ENCODE measurements around the gene SLC22A1.
"Not testable (repeated sequence)": the region's sequence is repeated elsewhere in the genome, so short reads cannot be mapped to it uniquely, and the experiment has no call there.

SLC22A1 gene

DNA sequence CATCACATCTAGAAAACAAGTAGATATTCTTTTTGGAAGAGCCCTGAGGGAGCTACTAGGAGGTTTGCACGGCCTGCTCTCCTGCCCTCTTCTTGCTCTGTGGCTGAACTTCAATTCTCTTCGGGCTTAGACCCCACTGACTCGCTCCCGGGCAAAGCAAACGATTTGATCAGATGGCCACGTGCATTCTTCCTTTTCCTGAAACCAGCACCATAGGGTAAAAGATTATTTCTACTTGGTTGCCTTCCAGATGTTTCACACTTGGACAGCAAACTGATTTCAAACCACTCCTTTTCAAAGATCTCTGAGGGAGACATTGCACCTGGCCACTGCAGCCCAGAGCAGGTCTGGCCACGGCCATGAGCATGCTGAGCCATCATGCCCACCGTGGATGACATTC lies at the start of gene SLC22A1:
Gene SLC22A1 (plus strand): TSS at position 258 of the 400 bp plus-strand sequence. CDS start 121 bp downstream, at position 379.
- no peak for DNase-seq (ENCODE audit: low read depth in 1 of 2, low spot score in 1 of 2)

- DNase-seq (ENCODE audit: low read depth in 1 of 2, low spot score in 1 of 2): no peak
Observed at GRCh38 chr6:160073272-160073671, 48.3 kb upstream of the SLC22A1 start.

- DNase-seq (ENCODE audit: low read depth in 1 of 2, low spot score in 1 of 2): no peak
Observed at GRCh38 chr6:160076009-160076408, 45.6 kb upstream of the SLC22A1 start.

GRCh38 chr6:160077024-160077423 lies 44.6 kb upstream of the SLC22A1 start:
- no peak for DNase-seq (ENCODE audit: low read depth in 1 of 2, low spot score in 1 of 2)

DNA sequence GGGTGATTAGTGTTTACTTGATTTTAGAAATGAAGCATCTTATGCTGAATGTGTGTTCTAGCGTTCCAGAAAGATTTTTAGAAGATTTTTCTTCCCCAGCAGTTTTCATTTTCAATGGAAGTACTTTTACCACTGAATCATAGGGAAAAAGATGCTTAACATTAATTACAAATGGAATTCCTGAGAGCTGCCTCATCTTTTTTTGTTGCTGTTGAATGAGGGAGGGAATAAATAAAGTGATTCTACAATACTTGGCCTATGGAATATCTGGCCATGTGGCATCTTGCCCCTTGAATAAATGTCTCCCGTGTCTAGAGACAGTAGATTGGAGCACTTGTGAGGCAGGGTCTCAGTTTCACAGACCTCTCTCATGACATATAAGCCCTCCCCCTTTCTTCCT lies 44.1 kb upstream of the SLC22A1 start:
- no peak for DNase-seq (ENCODE audit: low read depth in 1 of 2, low spot score in 1 of 2)

- DNase-seq (ENCODE audit: low read depth in 1 of 2, low spot score in 1 of 2): no peak
Observed at GRCh38 chr6:160078883-160079685, 42.5 kb upstream of the SLC22A1 start.

DNA sequence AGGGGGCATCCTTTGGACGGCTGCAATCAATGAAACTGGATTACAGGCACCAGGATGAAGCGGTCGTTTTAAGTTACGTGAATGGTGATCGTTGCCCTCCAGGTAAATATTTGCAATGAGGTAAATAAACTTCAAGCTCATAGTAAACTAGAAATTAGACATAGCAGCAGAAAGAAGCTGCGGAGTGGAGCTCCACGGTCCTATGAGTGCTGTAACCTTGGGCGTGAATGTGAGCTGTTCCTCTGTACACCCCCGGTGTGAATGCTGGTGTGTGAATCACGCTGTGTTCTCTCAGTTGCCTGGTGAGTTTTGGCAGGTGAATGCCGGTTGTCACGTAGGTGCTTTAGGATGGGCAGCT lies 42.0 kb upstream of the SLC22A1 start:
- DNase-seq (ENCODE audit: low read depth in 1 of 2, low spot score in 1 of 2): no peak

DNA sequence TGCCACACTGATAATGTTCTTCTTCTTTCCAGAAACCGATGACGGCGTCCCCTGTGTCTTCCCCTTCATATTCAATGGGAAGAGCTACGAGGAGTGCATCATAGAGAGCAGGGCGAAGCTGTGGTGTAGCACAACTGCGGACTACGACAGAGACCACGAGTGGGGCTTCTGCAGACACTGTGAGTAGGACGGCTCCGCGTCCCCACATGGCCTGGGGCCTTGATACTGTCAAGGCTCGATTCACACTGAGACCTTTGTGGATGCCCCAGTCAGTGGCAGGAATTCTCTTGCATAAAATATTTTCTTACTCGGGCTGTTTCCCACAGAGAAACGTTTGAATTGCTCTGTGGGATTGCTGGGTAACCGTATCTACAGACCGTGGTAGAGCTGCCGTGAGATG lies 41.5 kb upstream of the SLC22A1 start:
- no peak for DNase-seq (ENCODE audit: low read depth in 1 of 2, low spot score in 1 of 2)

DNA sequence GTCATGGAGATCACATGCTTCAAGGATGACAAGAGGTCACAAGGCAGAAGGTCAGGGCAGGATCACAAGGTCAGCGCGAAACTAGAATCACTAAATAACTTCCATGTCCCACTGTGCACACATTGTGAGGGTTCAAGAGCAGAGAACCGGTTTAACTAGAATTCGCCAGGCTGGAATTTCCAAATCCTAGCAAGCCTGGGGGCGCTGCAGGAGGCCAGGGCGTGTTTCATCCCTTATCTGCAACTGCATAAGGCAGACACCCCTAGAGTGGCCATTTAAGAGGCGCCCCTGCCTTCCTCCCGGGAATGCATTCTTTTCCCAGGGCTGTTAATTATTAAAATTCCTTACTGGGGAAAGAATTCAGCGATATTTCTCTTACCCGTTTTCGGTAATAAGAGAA lies 40.2 kb upstream of the SLC22A1 start:
- no peak for DNase-seq (ENCODE audit: low read depth in 1 of 2, low spot score in 1 of 2)

DNA sequence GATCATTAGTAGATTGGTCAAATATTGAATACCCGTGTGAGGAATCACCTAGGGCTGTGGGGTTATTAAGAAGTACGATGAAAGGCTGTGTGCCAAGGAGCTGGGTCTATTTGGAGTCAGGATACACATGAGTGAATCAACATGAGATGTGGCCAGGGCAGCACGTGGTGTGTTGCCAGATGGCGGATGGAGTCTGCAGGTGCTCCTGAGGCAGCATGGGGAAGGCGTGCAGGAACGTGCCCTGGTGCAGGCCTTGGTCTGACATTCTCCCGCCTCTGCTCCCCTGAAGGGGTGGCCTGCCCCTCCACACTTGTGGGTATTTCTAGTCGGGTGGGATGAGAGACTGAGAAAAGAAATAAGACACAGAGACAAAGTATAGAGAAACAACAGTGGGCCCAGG lies 39.0 kb upstream of the SLC22A1 start:
- no peak for DNase-seq (ENCODE audit: low read depth in 1 of 2, low spot score in 1 of 2)

- DNase-seq (ENCODE audit: low read depth in 1 of 2, low spot score in 1 of 2): no peak
Observed at GRCh38 chr6:160084198-160084776, 37.3 kb upstream of the SLC22A1 start.

GRCh38 chr6:160085226-160085625 lies 36.4 kb upstream of the SLC22A1 start:
- no peak for DNase-seq (ENCODE audit: low read depth in 1 of 2, low spot score in 1 of 2)

- DNase-seq (ENCODE audit: low read depth in 1 of 2, low spot score in 1 of 2): no peak
Observed at GRCh38 chr6:160085713-160086505, 35.7 kb upstream of the SLC22A1 start.

- no peak for DNase-seq (ENCODE audit: low read depth in 1 of 2, low spot score in 1 of 2)
Observed at GRCh38 chr6:160086754-160087153, 34.9 kb upstream of the SLC22A1 start.

DNA sequence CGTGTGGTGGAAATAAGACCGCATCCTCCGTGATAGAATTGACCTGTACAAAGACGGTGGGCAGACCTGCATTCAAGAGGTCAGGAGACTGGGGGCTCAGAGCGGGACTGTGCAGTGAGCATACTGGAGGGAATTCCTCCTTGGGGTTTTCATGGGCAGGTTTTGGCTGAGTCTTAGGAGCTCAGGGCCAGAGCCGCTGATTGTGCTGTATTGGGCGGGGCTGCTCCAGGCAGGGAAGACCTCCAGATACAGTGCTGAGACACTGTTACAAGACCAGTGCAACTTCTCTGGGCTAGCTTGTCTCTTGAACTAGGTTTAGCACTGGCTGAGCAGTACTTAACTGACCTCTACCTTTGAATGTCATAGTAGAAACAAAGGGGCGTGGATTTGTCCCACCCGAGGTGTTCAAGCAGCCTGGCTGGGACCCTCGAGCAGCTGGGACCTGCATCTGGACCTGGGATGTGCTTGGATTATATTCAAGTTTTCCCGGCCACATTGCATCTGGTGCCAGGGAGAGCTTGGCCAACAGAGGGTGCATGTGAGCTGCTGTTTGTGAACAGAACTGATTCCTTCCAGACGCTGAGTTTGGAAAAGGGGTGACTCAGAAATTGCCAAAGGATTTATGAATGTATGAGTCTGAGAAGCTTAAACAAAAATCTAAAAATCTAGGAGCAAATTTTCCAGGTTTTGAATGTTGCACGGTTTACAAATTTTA lies 33.4 kb upstream of the SLC22A1 start:
- DNase-seq (ENCODE audit: low read depth in 1 of 2, low spot score in 1 of 2): no peak

DNA sequence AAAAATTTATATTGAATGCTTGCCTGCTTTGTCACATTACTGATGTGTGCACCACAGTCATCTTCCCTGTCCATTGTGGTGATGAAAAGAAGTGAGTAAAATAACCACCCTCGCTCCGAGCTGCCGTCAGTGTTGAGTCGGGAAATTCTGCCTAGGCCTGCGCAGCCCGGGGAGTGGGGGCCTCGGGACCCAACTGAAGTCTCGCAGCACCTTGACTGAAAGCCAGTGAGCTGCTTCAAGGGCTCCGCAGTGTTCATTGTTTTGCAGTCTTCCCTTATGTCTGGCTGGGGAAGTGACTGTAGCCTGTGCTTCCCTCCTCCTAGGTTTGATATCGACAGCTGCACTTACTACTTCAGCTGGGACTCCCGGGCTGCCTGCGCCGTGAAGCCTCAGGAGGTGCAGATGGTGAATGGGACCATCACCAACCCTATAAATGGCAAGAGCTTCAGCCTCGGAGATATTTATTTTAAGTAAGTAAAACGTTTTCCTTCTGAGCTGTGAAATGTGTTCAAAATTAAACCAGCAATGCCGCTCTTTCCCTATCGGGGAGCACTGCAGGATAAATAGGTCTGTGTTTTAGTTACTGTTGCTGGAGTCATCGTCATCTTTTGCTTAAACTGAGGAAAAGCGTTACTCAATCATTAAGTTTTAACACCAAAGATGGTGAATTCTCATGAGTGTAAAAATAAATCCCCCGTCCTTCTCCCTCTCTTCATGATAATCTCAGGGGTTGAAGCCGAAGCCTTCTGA lies 32.7 kb upstream of the SLC22A1 start:
- DNase-seq (ENCODE audit: low read depth in 1 of 2, low spot score in 1 of 2): no peak

DNA sequence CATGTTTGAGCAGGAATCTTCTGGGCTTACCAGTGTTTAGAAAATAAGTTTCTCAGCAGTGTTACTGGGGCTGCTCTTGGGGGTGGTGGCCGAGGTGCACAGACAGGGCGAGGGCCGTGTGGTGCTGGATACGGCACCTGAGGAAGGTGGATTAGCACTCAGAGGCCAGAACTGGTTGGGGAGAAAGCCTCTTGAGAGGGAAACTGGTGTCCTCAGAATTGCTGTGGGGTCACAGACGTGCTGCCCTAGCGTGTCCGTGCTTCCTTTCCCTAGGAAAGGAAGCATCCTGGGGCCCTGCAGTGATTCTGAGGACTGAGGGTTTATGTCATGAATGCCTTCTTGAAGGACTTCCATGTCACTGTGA lies 32.1 kb upstream of the SLC22A1 start:
- DNase-seq (ENCODE audit: low read depth in 1 of 2, low spot score in 1 of 2): no peak

GRCh38 chr6:160090442-160091239 lies 31.0 kb upstream of the SLC22A1 start:
- DNase-seq (ENCODE audit: low read depth in 1 of 2, low spot score in 1 of 2): not testable (repeated sequence)

DNA sequence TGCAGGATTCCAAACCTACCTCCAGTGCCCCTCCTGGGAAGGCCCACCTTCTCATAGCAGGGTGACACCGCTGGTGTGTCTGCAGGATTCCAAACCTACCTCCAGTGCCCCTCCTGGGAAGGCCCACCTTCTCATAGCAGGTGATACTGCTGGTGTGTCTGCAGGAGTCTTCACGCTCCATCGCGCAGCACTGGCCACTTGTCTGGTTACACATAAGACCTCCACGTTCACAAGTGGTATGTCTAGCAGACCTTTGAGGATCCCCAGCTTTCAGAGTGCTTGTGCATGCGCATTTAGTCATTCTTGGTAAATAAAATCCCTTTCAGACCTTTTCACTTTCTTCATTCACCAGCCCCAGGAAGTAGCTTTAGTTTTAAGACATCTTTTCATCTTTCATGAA lies 29.4 kb upstream of the SLC22A1 start:
- not testable (repeated sequence) for DNase-seq (ENCODE audit: low read depth in 1 of 2, low spot score in 1 of 2)

- no peak for DNase-seq (ENCODE audit: low read depth in 1 of 2, low spot score in 1 of 2)
Observed at GRCh38 chr6:160092602-160093001, 29.0 kb upstream of the SLC22A1 start.

Measured in activated CD4-positive, alpha-beta T cell treated with anti-CD3 and anti-CD28 coated beads, Interleukin-2, amount 50 U/mL, for 24 hours (primary cell).